ENCODE measurements around the gene DLX4.

Gene DLX4

GRCh38 chr17:50022463-50023130, 53.6 kb downstream of the DLX4 start:
- no peak for TF ChIP-seq CTCF (IDR thresholded peaks at IDR 0.05; ENCODE audit: borderline replicate concordance, insufficient read depth, low read depth, low read length)
- no peak overlapping the region for H3K4me3 ChIP-seq (ENCODE audit: low read depth, low read length)

- no peak for TF ChIP-seq CTCF (IDR thresholded peaks at IDR 0.05; ENCODE audit: borderline replicate concordance, insufficient read depth, low read depth, low read length)
- H3K4me3 ChIP-seq (ENCODE audit: low read depth, low read length), result no peak overlapping the region
Observed at GRCh38 chr17:50023520-50023919, 54.5 kb downstream of the DLX4 start.

All from GM12875 (cell line).